H9 (cell line): ENCODE data around the gene NCAN. TPM values are rescaled to one million over a fixed set of nuclear protein-coding genes. Genes with fewer than 3 reads are reported as not detected.

Source experiments
- DNase-seq: peaks from one replicate; pipeline ENCODE4 v3.0.0-alpha.2; 2017
- H2AFZ ChIP-seq: one replicate; pipeline ENCODE4 v1.6.1; 2013; ENCODE audit warnings: mild to moderate bottlenecking, low read length, control low read depth, moderate library complexity
- H2AK5ac ChIP-seq: 2 replicates; pipeline ENCODE4 v1.6.1; 2013; ENCODE audit warnings: low read length, control low read depth, mixed read lengths; ENCODE audit not compliant: insufficient read length
- H2BK120ac ChIP-seq: one replicate; pipeline ENCODE4 v1.6.1; 2013; ENCODE audit warnings: low read depth, mild to moderate bottlenecking, low read length, control low read depth, inconsistent platforms; ENCODE audit not compliant: poor library complexity, severe bottlenecking
- H2BK12ac ChIP-seq: 2 replicates; pipeline ENCODE4 v1.6.1; 2013; ENCODE audit warnings: low read length, control low read depth, mixed read lengths, low read depth; ENCODE audit not compliant: insufficient read length
- H2BK15ac ChIP-seq: 2 replicates; pipeline ENCODE4 v1.6.1; 2013; ENCODE audit warnings: low read depth, low read length, control low read depth
- H2BK20ac ChIP-seq: one replicate; pipeline ENCODE4 v1.6.1; 2013; ENCODE audit warnings: low read depth, mild to moderate bottlenecking, low read length, control low read depth, inconsistent platforms; ENCODE audit not compliant: poor library complexity, severe bottlenecking
- H2BK5ac ChIP-seq: 2 replicates; pipeline ENCODE4 v1.6.1; 2013; ENCODE audit warnings: low read length, control low read depth, mixed read lengths; ENCODE audit not compliant: insufficient read length
- H3K14ac ChIP-seq: 2 replicates; pipeline ENCODE4 v1.6.1; 2013; ENCODE audit warnings: low read length, control low read depth; ENCODE audit not compliant: insufficient read depth
- H3K18ac ChIP-seq: 2 replicates; pipeline ENCODE4 v1.6.1; 2013; ENCODE audit warnings: low read depth, mild to moderate bottlenecking, mixed read lengths, low read length, control low read depth; ENCODE audit not compliant: insufficient read length
- H3K23ac ChIP-seq: 2 replicates; pipeline ENCODE4 v1.6.1; 2013; ENCODE audit warnings: low read length, control low read depth, mixed read lengths, low read depth; ENCODE audit not compliant: insufficient read length
- H3K23me2 ChIP-seq: 2 replicates; pipeline ENCODE4 v1.6.1; 2013; ENCODE audit warnings: low read depth, mild to moderate bottlenecking, mixed read lengths, low read length, control low read depth; ENCODE audit not compliant: insufficient read length, poor library complexity, severe bottlenecking
- H3K27ac ChIP-seq: 2 replicates; pipeline ENCODE4 v1.5.1; 2013; ENCODE audit warnings: low read length, control low read depth, mixed read lengths, low read depth; ENCODE audit not compliant: insufficient read length
- H3K27me3 ChIP-seq: 2 replicates; pipeline ENCODE4 v1.6.1; 2013; ENCODE audit warnings: low read length, control low read depth, inconsistent platforms; ENCODE audit not compliant: insufficient read depth
- H3K4ac ChIP-seq: 2 replicates; pipeline ENCODE4 v1.6.1; 2013; ENCODE audit warnings: low read depth, mild to moderate bottlenecking, control low read depth, inconsistent platforms, low read length, moderate library complexity
- H3K4me1 ChIP-seq: 2 replicates; pipeline ENCODE4 v1.6.1; 2013; ENCODE audit warnings: low read length, control low read depth, inconsistent platforms; ENCODE audit not compliant: insufficient read depth
- H3K4me2 ChIP-seq: 2 replicates; pipeline ENCODE4 v1.6.1; 2013; ENCODE audit warnings: low read length, control low read depth, mixed read lengths; ENCODE audit not compliant: insufficient read length, insufficient read depth
- H3K56ac ChIP-seq: 2 replicates; pipeline ENCODE4 v1.6.1; 2013; ENCODE audit warnings: low read depth, mild to moderate bottlenecking, mixed read lengths, low read length, control low read depth; ENCODE audit not compliant: insufficient read length
- H3K79me1 ChIP-seq: 2 replicates; pipeline ENCODE4 v1.6.1; 2013; ENCODE audit warnings: low read depth, mild to moderate bottlenecking, moderate library complexity, low read length, control low read depth, inconsistent platforms; ENCODE audit not compliant: insufficient read depth, poor library complexity, severe bottlenecking
- H3K79me2 ChIP-seq: 2 replicates; pipeline ENCODE4 v1.6.1; 2013; ENCODE audit warnings: low read length, control low read depth, inconsistent platforms; ENCODE audit not compliant: insufficient read depth
- H3K9ac ChIP-seq: 2 replicates; pipeline ENCODE4 v1.6.1; 2013; ENCODE audit warnings: low read length, control low read depth, mixed read lengths; ENCODE audit not compliant: insufficient read length; ENCODE audit errors: extremely low read depth
- H3K9me3 ChIP-seq: one replicate; pipeline ENCODE4 v1.6.1; 2013; ENCODE audit warnings: low read depth, low read length, inconsistent platforms; ENCODE audit not compliant: control insufficient read depth
- H3T11ph ChIP-seq: one replicate; pipeline ENCODE4 v1.6.1; 2013; ENCODE audit warnings: mild to moderate bottlenecking, low read length, control low read depth, inconsistent platforms
- H4K20me1 ChIP-seq: one replicate; pipeline ENCODE4 v1.6.1; 2013; ENCODE audit not compliant: control insufficient read depth, insufficient read length, insufficient read depth
- H4K5ac ChIP-seq: 2 replicates; pipeline ENCODE4 v1.6.1; 2013; ENCODE audit warnings: low read depth, mild to moderate bottlenecking, mixed read lengths, low read length, control low read depth; ENCODE audit not compliant: insufficient read length
- H4K8ac ChIP-seq: replicated peaks from 2 replicates; pipeline ENCODE4 v1.6.1; 2013; ENCODE audit warnings: low read length, control low read depth, mixed read lengths, low read depth; ENCODE audit not compliant: insufficient read length
- H4K91ac ChIP-seq: 2 replicates; pipeline ENCODE4 v1.6.1; 2013; ENCODE audit warnings: low read depth, mild to moderate bottlenecking, moderate library complexity, mixed read lengths, low read length, control low read depth; ENCODE audit not compliant: insufficient read length
- H3K27ac Mint-ChIP-seq, 3 experiments: 2 replicates in 2 of 3; 3 replicates in 1 of 3; pipeline ENCODE4 v1.8.0; 2020 to 2021; ENCODE audit warnings: mixed read lengths in 3 of 3, mild to moderate bottlenecking in 1 of 3, moderate library complexity in 1 of 3
- H3K27me3 Mint-ChIP-seq: 2 replicates; pipeline ENCODE4 v1.8.0; 2021; ENCODE audit warnings: low read depth, mild to moderate bottlenecking, moderate library complexity, mixed read lengths
- H3K36me3 Mint-ChIP-seq, 3 experiments: 2 replicates in 2 of 3; 3 replicates in 1 of 3; pipeline ENCODE4 v1.8.0; 2020 to 2021; ENCODE audit warnings: low read depth in 3 of 3, mixed read lengths in 3 of 3; ENCODE audit not compliant: insufficient read depth in 1 of 3
- H3K4me1 Mint-ChIP-seq, 2 experiments: 2 replicates each; pipeline ENCODE4 v1.8.0; 2020; ENCODE audit warnings: mixed read lengths in 2 of 2
- H3K4me3 Mint-ChIP-seq, 2 experiments: 2 replicates in 1 of 2; 3 replicates in 1 of 2; pipeline ENCODE4 v1.8.0; 2020 to 2021; ENCODE audit warnings: mild to moderate bottlenecking in 2 of 2, mixed read lengths in 2 of 2, moderate library complexity in 1 of 2
- H3K9me3 Mint-ChIP-seq, 2 experiments: 2 replicates in 1 of 2; 3 replicates in 1 of 2; pipeline ENCODE4 v1.8.0; 2020; ENCODE audit warnings: mild to moderate bottlenecking in 2 of 2, mixed read lengths in 2 of 2, moderate library complexity in 1 of 2
- CTCF ChIP-seq: fragments of 200-600 bp; sonication (generic); conservative IDR thresholded peaks from 3 replicates; pipeline ENCODE4 v1.8.0; 2021; ENCODE audit warnings: antibody characterized with exemption, mild to moderate bottlenecking
- WGBS: extraction: QIAGEN DNeasy Blood & Tissue Kit; methylation state at CpG from one replicate; pipeline ENCODE4 v1.1.7; 2013; ENCODE audit warnings: missing lambda C conversion rate, low lambda C conversion rate, mixed read lengths; ENCODE audit not compliant: insufficient read length; ENCODE audit errors: extremely low coverage; 5-methylcytosine and 5-hydroxymethylcytosine counted together
- total RNA-seq: library from RNA; stranded (reverse); gene quantifications from 2 replicates; pipeline ENCODE4 v1.2.1, GENCODE V29; 2021

Gene NCAN
- total RNA-seq, 1 experiment from 2014 or later, result 1.6 TPM

- no peak within 1 kb of the TSS for H3K56ac ChIP-seq
- no peak within 1 kb of the TSS for H2BK12ac ChIP-seq
- H3K4me2 ChIP-seq, result peak within 1 kb of the TSS; percentile 68
- H2BK20ac ChIP-seq, result no peak within 1 kb of the TSS
- H3K4me1 ChIP-seq, result no peaks in the 10 kb centered on the region
- peaks cover 14 to 25% of the 10 kb centered on the region in 2 experiments for H3K4me1 Mint-ChIP-seq
- no peak within 1 kb of the TSS for H4K8ac ChIP-seq
- WGBS, result no CpG with 5 or more reads among the region's 60 CpGs
- peak within 1 kb of the TSS; percentile 92 for H3K4me3 Mint-ChIP-seq
- H3K27me3 ChIP-seq, result peaks cover 21% of the 10 kb centered on the region; the same call in 1 of the 2 replicates
- H3K14ac ChIP-seq, result 0 out of 2 replicates have a peak within 1 kb of the TSS, but pooled peaks have one; percentile 11
- no peak within 1 kb of the TSS for H2AK5ac ChIP-seq
- no peak within 1 kb of the TSS for H2BK120ac ChIP-seq
- no peak within 1 kb of the TSS for H3K27ac ChIP-seq
- no peaks in the 10 kb centered on the region for H4K20me1 ChIP-seq
- H3K79me2 ChIP-seq, result no peaks in the 10 kb centered on the region
- H3K27ac Mint-ChIP-seq, result peak within 1 kb of the TSS in 2 of 3 experiments; percentile 80 to 92; a peak in 4 of 7 replicates
- no peak within 1 kb of the TSS for H3T11ph ChIP-seq
- peaks cover 0 to 9% of the 10 kb centered on the region in 2 experiments; a peak in 3 of 5 replicates for H3K9me3 Mint-ChIP-seq
- H3K23ac ChIP-seq, result no peak within 1 kb of the TSS
- no peaks in the 10 kb centered on the region for H3K9me3 ChIP-seq
- peak within 1 kb of the TSS; percentile 51 for H3K9ac ChIP-seq
- H3K4ac ChIP-seq, result no peak within 1 kb of the TSS
- no peaks in the 10 kb centered on the region for H3K79me1 ChIP-seq
- H4K91ac ChIP-seq, result no peak within 1 kb of the TSS
- peaks cover 7% of the 10 kb centered on the region for H3K23me2 ChIP-seq
- peaks cover 53% of the 10 kb centered on the region for H3K27me3 Mint-ChIP-seq
- DNase-seq, result peak; percentile 85
- TF ChIP-seq CTCF, result no peak
- H2BK15ac ChIP-seq, result no peak within 1 kb of the TSS
- H2BK5ac ChIP-seq, result no peak within 1 kb of the TSS
- no peak within 1 kb of the TSS for H3K18ac ChIP-seq
- H3K36me3 Mint-ChIP-seq, result peaks cover 4 to 31% (median 26%) of the 10 kb centered on the region in 3 experiments
- no peak within 1 kb of the TSS for H2AFZ ChIP-seq
- H4K5ac ChIP-seq, result no peak within 1 kb of the TSS
Measured at GRCh38 chr19:19203012-19203856, 8.5 kb upstream of the NCAN start, which contains the start of gene NR2C2AP. Gene NR2C2AP (minus strand): TSS chr19:19203414. CDS start chr19:19203060, 354 bp downstream.
